Right lobe of liver (tissue), 6 donors: Measurements from ENCODE around the gene SOST. TPM values are rescaled to one million over a fixed set of nuclear protein-coding genes. Genes with fewer than 3 reads are reported as not detected.

ENCODE experiments used
- ATAC-seq, 4 donors: fragments of 200-7000 bp; cut with Tn5 transposase; one replicate each; pipeline ENCODE4 v1.9.1; 2020; ENCODE audit warnings: mild to moderate bottlenecking in 4 of 4, moderate library complexity in 4 of 4
- DNase-seq, 3 donors: peaks; one replicate each; pipeline ENCODE4 v3.0.0-alpha.2; 2020
- H3K27ac ChIP-seq, 3 donors: fragments of 200-600 bp; one replicate each; pipeline ENCODE4 v1.8.0; 2022
- H3K27me3 ChIP-seq, 2 donors: fragments of 200-600 bp; one replicate each; pipeline ENCODE4 v1.8.0; 2022
- H3K36me3 ChIP-seq, 4 donors: fragments of 200-600 bp; sonication (generic) in 1 of 4; one replicate each; pipeline versions ENCODE4 v1.5.1 to v1.8.0; 2017 to 2022; ENCODE audit warnings: control low read depth in 1 of 4
- H3K4me1 ChIP-seq, 4 donors: fragments of 200-600 bp; sonication (generic) in 1 of 4; one replicate each; pipeline versions ENCODE4 v1.5.1 to v1.8.0; 2017 to 2022; ENCODE audit warnings: control low read depth in 1 of 4
- H3K4me3 ChIP-seq, 3 donors: fragments of 200-600 bp; one replicate each; pipeline ENCODE4 v1.8.0; 2022
- H3K9me3 ChIP-seq, 4 donors: fragments of 200-600 bp; sonication (generic) in 1 of 4; one replicate each; pipeline versions ENCODE4 v1.5.1 to v1.8.0; 2017 to 2022; ENCODE audit warnings: control low read depth in 1 of 4
- CTCF ChIP-seq, 4 donors: fragments of 200-600 bp in 3 of 4; fragments of 450-650 bp in 1 of 4; IDR thresholded peaks; one replicate each; pipeline versions ENCODE4 v1.5.1 to v1.8.0; 2016 to 2022; ENCODE audit warnings: antibody characterized with exemption in 4 of 4, mild to moderate bottlenecking in 2 of 4
- POLR2A ChIP-seq: fragments of 450-650 bp; IDR thresholded peaks from one replicate; pipeline ENCODE4 v1.6.1; 2017; ENCODE audit warnings: antibody characterized with exemption, mild to moderate bottlenecking
- WGBS: methylation state at CpG from one replicate; pipeline ENCODE4 v1.1.6; 2018; ENCODE audit warnings: low coverage, low lambda C conversion rate; ENCODE audit not compliant: insufficient coverage; ENCODE audit errors: missing lambda C conversion rate; 5-methylcytosine and 5-hydroxymethylcytosine counted together
- intact Hi-C, 2 donors: fragments of 100-400 bp; cut with DNase I; formaldehyde crosslinking; loops; one replicate each; pipeline versions ENCODE4 v1.11.2 to v1.14.1; 2022
- total RNA-seq, 6 experiments: library from RNA; depleted of rRNA in 2 of 6; stranded (reverse); fragments of >200 nt in 2 of 6; fragmentation: NEBNext Ultra II Directional in 3 of 6; extraction: Animal tissue kit (Norgen Biotek cat#: 25700) in 3 of 6; gene quantifications; one replicate each; pipeline versions ENCODE4 v1.1.0 to v1.2.4, GENCODE V29; 2016 to 2023
- donor health status: DM: no; HTN: yes; CAD: no.
- donor health status: DM: no; HTN: no; CAD: no.
- donor health status: DM: no; HTN: no; CAD: no.
- donor health status: DM: no; HTN: yes; CAD: no.
- donor health status: DM: no; HTN: yes; CAD: no.

Gene SOST
- total RNA-seq, 6 experiments from 2014 or later, result not detected

DNA sequence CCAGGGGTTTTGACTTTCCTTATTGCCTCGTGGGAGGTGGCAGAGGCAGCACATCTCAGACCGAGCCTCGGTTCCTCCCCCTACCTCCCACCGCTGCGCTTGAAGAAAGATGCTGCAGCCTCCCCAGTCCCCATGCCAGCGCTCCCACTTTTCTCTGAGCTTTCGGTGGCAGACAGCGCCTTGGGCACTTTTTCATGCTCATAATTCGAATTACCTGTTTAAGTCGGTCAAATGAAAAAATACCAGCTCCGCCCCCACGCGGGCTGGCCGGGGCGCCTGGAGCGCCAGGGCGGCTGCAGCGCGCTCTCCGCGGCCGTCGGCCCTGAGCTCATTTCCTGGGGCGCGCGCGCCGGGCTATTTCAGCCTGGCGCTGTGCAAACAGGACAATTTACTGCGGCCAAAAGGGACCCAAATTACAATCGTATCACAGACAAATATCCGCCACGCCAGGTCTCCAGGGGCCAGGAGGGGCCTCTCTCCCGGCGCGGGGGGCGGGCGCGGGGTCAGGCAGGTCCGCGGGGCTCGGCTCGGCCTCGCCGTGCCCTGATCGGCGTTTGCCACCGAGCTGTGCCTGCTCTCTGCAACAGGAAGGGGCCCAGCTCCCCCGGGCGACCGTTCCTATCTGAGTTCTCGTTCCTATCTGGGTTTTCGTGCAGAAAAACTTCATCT is 45.0 kb downstream of the SOST start:
- ATAC-seq (peak; percentile 58 to 70 (median 65)), DNase-seq (peak in 1 of 3 donors; percentile 38)
- intact Hi-C loops, result no loop called here
- peaks cover 0 to 4% (median 0%) of the 10 kb centered on the region in 4 donors for H3K4me1 ChIP-seq
- no peaks in the 10 kb centered on the region for H3K27me3 ChIP-seq
- peak overlapping the region in 2 of 3 donors; percentile 24 to 33 for H3K27ac ChIP-seq
- H3K9me3 ChIP-seq, result no peaks in the 10 kb centered on the region
- no peak for TF ChIP-seq POLR2A
- TF ChIP-seq CTCF (IDR thresholded peaks at IDR 0.05), result no peak
- 0% methylated on average over 14 of the region's 53 CpGs for WGBS
- H3K4me3 ChIP-seq, result peak overlapping the region; percentile 18 to 39 (median 32)
- no peaks in the 10 kb centered on the region for H3K36me3 ChIP-seq

DNA sequence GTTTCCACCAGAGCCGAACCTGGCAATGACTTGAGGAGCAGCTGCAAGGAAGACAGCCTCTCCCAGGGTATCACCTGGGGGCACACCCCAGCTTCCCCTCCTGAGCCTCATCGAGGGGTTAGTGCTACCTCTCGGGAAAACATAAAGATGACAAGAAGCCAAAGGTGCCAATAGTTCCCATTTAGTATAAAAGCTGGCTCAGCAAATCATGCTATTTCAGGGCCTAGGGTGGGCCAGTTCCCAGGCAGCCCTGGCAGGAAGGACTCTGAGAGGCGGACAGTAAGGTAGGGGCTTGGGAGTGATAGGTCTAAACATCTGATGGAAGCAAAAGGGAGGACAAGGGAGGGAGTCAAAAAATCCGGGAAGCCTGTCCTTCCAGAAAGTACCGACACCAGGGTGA is 46.2 kb downstream of the SOST start:
- no peaks in the 10 kb centered on the region for H3K27me3 ChIP-seq
- no peak for ATAC-seq
- TF ChIP-seq POLR2A (no peak), CTCF (IDR thresholded peaks at IDR 0.05) (no peak)
- H3K4me3 ChIP-seq, result no peak overlapping the region
- no peaks in the 10 kb centered on the region for H3K9me3 ChIP-seq
- peaks cover 0 to 4% (median 0%) of the 10 kb centered on the region in 4 donors for H3K4me1 ChIP-seq
- H3K36me3 ChIP-seq, result no peaks in the 10 kb centered on the region
- DNase-seq, result no peak
- intact Hi-C loops, result no loop called here
- WGBS, result 65% methylated on average over 4 of the region's 6 CpGs
- H3K27ac ChIP-seq, result no peak overlapping the region

- ATAC-seq (no peak), DNase-seq (no peak)
- Histone ChIP-seq H3K27ac (no peak overlapping the region), H3K4me1 (peaks cover 0 to 4% (median 0%) of the 10 kb centered on the region in 4 donors), H3K36me3 (no peaks in the 10 kb centered on the region), H3K27me3 (no peaks in the 10 kb centered on the region), H3K9me3 (no peaks in the 10 kb centered on the region), H3K4me3 (no peak overlapping the region)
- WGBS, result 76% methylated on average over 6 of the region's 6 CpGs
- TF ChIP-seq POLR2A, result no peak
- TF ChIP-seq CTCF (IDR thresholded peaks at IDR 0.05), result no peak
- intact Hi-C loops, result no loop called here
Measured at GRCh38 chr17:43710101-43710500, 48.5 kb downstream of the SOST start.

GRCh38 chr17:43709210-43709609 is 49.4 kb downstream of the SOST start:
- no peak overlapping the region for H3K27ac ChIP-seq
- H3K27me3 ChIP-seq, result no peaks in the 10 kb centered on the region
- no peaks in the 10 kb centered on the region for H3K9me3 ChIP-seq
- H3K4me3 ChIP-seq, result no peak overlapping the region
- no peaks in the 10 kb centered on the region for H3K36me3 ChIP-seq
- no peak for DNase-seq
- TF ChIP-seq CTCF (IDR thresholded peaks at IDR 0.05) (no peak), POLR2A (no peak)
- ATAC-seq, result no peak
- intact Hi-C loops, result no loop called here
- peaks cover 0 to 4% (median 0%) of the 10 kb centered on the region in 4 donors for H3K4me1 ChIP-seq
- WGBS, result 91% methylated on average over 4 of the region's 4 CpGs
